ENCODE data around the gene MED13L. TPM values are rescaled to one million over a fixed set of nuclear protein-coding genes. Genes with fewer than 3 reads are reported as not detected.

The MED13L gene
- total RNA-seq, 4 donors from 2014 or later, result 158 to 247 (median 166) TPM

GRCh38 chr12:115943630-115944391 is 333.7 kb downstream of the MED13L start:
- TF ChIP-seq CTCF (IDR thresholded peaks at IDR 0.05) (no peak), POLR2A (IDR thresholded peaks at IDR 0.05) (no peak)
- DNase-seq (ENCODE audit: low spot score in 2 of 2), result no peak
- 56 to 71% methylated on average over 13 of the region's 13 CpGs for WGBS, 2 donors
- intact Hi-C loops (cut with DNase I; ENCODE audit: low total_unique reads), result no loop called here
- H3K4me3 ChIP-seq (ENCODE audit: low read depth, poor library complexity, severe bottlenecking), result no peak overlapping the region

- no peak overlapping the region for H3K4me3 ChIP-seq (ENCODE audit: low read depth, poor library complexity, severe bottlenecking)
- TF ChIP-seq CTCF (IDR thresholded peaks at IDR 0.05) (no peak), POLR2A (IDR thresholded peaks at IDR 0.05) (no peak)
- WGBS, 2 donors, result 80 to 91% methylated on average over 7 of the region's 7 CpGs
- DNase-seq (ENCODE audit: low spot score in 2 of 2), result no peak
- intact Hi-C loops (cut with DNase I; ENCODE audit: low total_unique reads), result no loop called here
Measured at GRCh38 chr12:115943310-115943629, 334.2 kb downstream of the MED13L start.

GRCh38 chr12:115942346-115942745 is 335.1 kb downstream of the MED13L start:
- intact Hi-C loops (cut with DNase I; ENCODE audit: low total_unique reads), result no loop called here
- H3K4me3 ChIP-seq (ENCODE audit: low read depth, poor library complexity, severe bottlenecking), result no peak overlapping the region
- DNase-seq (ENCODE audit: low spot score in 2 of 2), result no peak
- WGBS, 2 donors, result 94 to 100% methylated on average over 1 of the region's 1 CpG
- TF ChIP-seq POLR2A (IDR thresholded peaks at IDR 0.05) (no peak), CTCF (IDR thresholded peaks at IDR 0.05) (no peak)

GRCh38 chr12:115941362-115941761 is 336.1 kb downstream of the MED13L start:
- no peak for DNase-seq (ENCODE audit: low spot score in 2 of 2)
- 91% methylated on average over 5 of the region's 5 CpGs for WGBS, 2 donors
- intact Hi-C loops (cut with DNase I; ENCODE audit: low total_unique reads), result no loop called here
- no peak for TF ChIP-seq CTCF (IDR thresholded peaks at IDR 0.05)
- no peak for TF ChIP-seq POLR2A (IDR thresholded peaks at IDR 0.05)
- H3K4me3 ChIP-seq (ENCODE audit: low read depth, poor library complexity, severe bottlenecking), result no peak overlapping the region

- DNase-seq (ENCODE audit: low spot score in 2 of 2), result no peak
- no peak for TF ChIP-seq CTCF (IDR thresholded peaks at IDR 0.05)
- TF ChIP-seq POLR2A (IDR thresholded peaks at IDR 0.05), result no peak
- WGBS, 2 donors, result 90 to 100% methylated on average over 1 of the region's 1 CpG
- intact Hi-C loops (cut with DNase I; ENCODE audit: low total_unique reads), result no loop called here
- no peak overlapping the region for H3K4me3 ChIP-seq (ENCODE audit: low read depth, poor library complexity, severe bottlenecking)
Measured at GRCh38 chr12:115938794-115939377, 338.6 kb downstream of the MED13L start.

All from lower leg skin (tissue), 4 donors.